ENCODE data around the gene C2orf49.
"Not testable (repeated sequence)": the region's sequence is repeated elsewhere in the genome, so short reads cannot be mapped to it uniquely, and the experiment has no call there.

Gene C2orf49

DNA sequence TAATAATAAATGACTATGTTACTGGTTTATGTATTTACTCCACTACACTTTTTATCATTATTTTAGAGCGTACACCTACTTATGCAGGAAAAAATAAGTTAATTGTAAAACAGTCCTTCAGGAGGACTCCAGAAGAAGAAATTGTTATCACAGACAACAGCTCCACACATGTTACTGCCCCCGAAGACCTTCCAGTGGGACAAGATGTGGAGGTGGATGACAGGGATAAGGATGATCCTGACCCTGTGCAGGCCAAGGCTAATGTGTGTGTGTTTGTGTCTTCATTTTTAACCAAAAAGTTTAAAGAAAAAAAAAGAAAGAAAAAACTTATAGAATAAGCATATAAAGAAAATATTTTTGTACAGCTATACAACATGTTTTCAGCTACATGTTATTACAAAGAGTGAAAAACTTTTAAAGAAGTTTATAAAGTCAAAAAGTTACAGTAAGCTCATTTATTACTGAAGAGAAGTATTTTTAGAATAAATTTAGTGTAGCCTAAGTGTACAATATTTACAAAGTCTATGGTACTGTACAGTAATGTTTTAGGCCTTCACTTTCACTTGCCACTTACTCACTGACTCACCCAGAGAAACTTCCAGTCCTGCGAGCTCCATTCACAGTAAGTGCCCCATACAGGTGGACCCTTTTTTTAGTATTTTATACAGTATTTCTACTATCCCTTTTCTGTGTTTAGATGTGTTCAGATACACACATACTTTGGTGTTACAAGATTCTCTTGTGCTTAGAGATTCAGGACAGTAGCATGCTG lies 15.3 kb upstream of the C2orf49 start:
- no peak for DNase-seq

DNA sequence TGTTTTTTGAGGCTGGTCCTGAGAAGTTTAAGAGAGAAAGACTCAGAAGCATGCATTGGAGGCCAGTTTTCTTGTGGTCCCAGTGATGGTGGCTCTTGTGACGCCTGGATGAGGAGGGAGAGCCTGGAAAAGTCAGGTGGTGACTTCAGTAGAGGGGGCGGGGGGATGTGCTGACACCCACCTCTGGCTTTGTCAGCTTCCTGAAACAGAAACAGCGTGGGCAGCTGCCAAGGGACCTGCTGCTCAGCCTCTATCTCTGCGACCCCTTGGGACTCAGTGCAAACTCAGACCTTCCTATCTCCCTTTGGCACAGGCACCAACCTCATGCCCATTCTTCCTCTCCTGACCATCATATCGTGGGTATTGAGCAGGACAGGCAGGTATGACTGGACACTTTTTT lies 14.2 kb upstream of the C2orf49 start:
- no peak for DNase-seq

DNA sequence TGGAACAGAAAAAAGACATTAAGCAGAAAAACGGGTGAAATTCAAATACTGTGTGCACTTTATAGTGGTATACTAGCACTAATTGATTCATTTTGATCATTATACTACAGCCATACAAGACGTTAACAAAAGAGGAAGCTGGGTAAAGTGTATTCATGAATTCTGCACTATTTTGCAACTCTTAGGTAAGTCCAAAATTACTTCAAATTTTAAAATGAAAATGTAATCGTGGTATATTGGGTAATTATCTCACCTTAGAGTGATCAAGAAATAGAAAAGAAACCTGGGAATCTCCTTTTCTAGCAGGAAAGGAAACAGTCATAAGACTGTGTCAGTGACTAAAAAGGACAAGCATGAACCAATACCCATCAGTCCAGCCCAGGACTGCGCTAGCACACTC lies 13.2 kb upstream of the C2orf49 start:
- no peak for DNase-seq

DNA sequence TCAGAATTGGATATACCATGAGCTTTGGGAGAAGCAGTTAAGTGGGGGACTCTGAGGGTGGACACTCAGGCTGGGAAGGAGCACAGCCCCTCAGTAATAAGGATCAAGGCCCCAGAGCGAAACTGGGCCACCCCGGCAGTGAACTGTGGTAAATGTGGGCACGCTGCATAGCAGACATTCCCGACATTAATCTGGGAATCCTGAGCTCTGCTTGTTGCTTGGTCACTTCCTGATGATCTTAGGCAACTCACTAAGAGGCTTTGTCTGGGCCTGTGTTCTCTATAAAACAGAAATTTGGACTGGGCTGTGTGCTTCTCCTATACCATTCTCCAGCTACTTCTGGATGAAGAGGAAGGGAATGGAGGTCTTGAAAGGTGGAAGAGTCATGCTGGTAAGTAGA lies 12.6 kb upstream of the C2orf49 start:
- DNase-seq, result no peak

DNA sequence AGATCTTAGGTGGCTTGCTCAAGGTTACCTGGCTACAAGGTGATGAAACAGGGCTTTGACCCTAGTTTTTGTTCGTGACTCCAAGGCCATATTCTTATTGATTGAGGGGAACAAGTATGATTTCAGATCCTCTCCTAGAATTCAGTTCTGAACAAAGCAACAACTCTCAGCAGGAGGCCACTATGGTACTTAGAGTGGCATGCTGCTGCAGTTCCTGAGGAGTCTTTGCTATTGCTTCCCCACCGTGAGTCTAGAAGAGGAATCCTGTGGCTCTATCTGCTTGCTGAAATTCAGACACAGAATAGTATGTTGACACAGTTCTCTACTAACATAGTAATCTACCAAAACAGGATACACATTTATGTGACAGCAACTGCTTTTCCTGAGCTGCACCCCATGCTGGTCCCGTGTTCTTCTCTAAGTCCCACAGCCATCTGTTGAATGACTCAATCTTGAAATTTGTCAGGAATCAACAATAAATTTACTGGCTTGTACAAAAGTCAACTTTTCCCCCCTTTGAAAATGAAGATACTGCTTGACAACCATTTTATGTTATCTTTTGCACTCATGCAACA lies 11.9 kb upstream of the C2orf49 start:
- no peak for DNase-seq

DNA sequence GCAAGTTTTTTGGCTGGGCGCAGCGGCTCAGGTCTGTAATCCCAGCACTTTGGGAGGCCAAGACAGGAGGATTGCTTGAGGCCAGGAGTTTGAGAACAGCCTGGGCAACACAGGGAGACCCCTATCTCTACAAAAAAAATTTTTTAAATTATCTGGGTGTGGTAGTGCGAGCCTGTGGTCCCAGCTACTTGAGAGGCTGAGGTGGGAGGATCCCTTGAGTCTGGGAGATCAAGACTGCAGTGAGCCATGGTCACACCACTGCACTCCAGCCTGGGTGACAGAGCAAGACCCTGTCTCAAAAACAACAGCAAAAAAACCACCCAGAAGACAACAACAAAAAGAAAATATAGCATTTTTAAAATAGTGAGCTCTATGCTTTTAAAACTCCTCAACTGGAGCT lies 10.1 kb upstream of the C2orf49 start:
- DNase-seq, result not testable (repeated sequence)

DNA sequence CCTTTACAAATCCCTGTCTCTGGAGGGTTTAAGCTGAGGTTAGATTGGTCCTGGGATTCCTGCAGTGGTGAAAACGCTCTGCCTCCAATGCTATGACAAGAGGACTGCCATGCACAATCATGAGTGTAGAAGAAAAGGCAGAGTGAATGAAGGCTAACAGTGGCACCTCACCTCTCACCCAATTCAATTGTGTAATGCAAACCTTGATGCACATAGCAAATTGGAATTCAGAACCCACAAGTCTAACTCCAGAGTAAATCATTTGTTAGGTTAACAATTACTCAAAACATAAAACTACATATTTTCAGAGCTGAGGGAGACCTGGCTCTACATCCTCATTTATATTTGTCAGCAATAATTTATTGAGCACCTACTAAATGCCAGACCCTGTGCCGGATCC lies 9.7 kb upstream of the C2orf49 start:
- no peak for DNase-seq

DNA sequence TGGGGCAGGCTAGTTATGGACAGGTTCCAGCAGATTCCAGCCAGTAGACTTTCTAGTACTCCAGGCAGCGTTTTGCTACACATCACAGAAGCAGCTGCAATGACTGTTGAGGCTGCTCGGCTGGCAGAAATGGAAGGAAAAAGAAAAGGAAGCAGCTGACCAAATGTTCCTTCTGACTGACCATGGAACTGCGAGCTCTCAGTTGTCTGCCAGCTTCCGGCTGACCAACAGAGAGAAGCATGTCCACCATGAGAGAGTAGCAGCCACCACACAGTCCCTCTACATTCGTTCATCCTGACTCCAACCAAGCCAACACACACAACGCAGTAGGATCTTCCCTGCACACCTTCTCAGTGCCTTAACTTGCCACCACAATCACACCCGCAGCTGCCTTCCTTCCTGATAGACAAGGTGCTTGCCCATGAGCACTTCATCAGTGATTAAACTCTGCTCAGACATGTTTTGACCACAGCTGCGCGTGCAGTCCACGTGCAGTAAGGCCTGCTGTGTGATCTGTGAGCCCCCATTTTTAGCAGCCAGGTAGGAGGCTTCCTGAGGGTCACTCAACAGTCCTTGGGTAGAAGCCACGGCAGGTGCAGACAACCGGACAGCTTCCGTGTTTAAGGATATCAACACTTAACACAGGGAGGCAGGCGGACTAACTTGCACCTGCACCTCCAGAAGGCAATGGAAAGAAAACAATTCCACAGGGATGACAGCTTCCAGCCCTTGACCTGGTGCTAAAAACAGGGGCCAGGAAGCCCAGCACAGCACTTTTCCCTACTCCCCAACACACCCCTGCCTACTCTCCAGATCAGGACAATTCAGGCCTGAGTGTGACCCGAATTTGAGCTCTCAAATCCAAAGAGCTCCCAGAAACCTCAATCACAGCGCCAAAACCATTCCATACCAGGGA lies 8.8 kb upstream of the C2orf49 start:
- no peak for DNase-seq

DNA sequence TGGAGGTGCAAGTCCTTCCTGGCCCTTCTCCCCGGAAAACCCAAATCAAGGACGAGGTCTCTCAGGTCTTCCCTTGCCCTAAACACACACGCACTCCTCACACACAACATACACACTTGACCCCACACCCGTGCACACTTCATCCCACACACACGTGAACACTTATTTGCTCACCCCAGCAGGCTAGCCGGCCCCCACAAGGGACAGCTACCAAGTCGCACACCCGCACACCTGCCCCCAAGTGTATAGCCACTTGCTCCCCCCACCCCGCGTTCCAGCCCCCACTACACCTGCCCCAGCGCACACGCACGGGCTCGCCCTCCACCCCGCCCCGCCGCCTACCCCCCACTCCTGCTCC lies 8.2 kb upstream of the C2orf49 start:
- peak; percentile 51 for DNase-seq

DNA sequence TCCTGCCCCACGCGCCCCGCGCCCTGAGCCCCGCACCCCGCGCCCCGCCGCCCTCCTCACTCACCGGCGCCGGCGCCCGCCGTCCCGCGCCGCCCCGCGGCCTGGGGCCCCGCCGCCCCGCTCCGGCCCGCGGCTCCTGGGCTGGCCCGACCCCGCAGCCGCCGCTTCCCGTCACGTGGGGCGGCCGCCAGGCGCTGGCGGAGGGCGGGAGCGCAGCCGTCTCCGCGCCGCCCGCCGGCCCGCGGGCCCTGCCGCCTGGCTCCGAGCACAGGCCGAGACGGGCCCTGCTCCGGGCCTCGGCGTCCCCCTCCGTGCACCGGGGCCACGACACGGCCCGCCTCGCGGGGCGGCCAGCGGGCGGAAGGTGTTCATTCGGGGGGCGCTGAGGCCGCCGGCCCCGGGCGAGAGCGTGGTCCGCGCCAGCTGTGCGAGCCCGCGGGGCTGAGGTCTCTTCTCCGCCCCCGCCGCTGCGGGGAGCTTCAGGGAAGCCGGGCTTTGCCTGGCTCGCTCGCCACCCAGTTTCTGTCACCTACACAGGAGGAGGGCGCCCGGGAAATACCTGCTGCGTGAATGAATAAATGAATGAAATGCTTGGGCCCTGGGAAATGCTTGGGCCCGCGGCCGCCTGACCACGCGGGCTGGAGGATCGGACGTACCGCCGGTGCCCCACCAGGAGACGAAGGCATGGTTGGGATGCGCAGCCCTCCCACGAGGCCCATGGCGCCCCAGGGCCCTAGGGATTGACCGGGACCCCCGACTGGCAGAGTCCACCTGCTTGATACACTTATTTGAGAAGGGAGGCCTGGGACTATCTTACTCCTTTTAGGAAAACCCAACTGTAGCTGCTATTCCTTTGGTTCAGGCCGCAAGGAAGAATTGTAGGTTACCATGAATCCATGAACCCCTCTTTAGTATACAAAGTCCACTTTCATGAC lies 7.5 kb upstream of the C2orf49 start, which contains the start of gene TGFBRAP1:
TGFBRAP1 (minus strand) TSS at position 175 of the 935 bp plus-strand sequence. CDS start 21,434 bp downstream, outside the sequence.
- DNase-seq, result peak; percentile 75

DNA sequence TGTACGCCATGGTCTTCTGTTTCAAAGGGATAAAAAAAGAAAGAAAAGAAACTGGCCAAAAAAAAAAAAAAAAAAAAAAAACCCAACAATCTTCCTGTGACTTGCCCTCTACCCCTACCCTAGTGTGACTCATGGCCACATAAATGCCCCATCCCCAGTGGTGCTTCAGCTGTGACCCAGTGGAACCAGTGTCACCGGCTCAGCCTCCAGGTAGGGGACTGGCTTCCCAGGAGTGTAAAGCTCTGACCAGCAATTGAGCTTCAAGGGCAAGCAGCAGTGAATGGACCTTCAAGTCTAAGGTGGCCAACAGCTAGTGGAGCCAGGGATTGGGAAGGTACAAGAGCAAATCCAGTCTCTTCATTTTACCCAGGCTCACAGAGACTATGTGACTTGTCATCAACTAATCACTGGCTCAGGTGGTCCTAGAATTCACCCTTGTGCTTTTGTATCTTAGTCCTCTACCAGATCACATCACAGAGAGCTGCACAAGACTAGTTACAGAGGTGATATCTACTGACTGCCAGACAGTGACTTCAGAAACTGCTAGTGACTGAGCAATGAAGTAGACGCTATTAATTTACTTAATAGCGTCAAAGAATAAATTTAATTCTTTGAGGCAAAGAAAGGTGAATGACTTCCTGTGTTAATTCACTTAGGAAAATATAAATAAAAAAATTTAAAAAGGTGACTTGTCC lies 6.5 kb upstream of the C2orf49 start:
- DNase-seq, result no peak

DNA sequence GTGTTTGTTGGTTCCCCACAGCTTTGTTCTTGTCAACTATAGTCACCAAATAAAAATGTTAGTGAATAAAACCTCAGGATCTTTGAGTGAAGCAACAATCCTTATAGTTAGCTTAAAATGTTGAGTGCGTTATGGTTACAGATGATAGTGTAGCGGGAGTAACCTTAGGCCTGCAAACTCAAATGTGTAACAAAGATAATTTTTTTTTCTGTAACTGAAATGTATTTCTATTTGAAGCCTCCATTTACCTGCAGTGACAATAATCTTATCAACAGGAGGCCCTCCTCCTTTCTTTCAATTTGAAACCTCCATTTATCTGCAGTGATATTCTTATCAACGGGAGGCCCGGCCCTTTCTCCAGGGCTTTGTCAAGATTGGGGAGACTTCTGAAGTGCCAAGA lies 3.1 kb upstream of the C2orf49 start:
- no peak for DNase-seq

DNA sequence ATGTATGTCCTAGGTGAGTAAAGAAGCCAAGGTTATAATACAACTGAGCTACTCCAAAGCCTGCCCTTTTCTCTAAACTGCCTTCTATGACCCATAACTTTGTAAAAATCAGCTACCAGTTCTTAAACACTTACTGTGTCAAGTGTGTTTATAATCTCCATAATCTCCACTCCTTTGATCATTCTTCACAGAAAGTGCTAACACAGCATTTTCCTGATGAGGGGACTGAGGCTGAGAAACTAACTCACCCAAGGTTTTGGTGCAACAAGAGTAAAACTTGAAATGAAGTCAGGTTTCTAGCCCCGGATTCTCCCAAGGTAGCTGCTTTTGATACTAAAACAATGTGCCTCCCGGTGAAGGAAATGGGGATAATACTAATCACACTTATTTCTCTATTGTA lies 1.9 kb upstream of the C2orf49 start:
- no peak for DNase-seq

DNA sequence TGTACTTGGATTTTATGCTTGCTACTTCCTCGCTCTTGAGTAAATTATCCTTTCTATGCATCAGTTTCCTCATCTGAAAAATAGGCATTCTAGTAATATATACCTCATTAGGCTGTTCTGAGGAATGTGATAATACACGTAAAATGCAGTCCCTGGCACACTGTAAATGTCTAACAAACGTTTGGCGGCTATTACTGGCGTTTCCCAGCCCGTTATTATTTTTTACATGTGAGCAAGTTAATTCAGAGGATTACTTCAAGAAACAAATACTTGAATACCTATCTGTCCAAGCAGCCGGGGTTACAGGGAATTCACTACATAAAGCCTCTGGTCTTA lies 586 bp upstream of the C2orf49 start:
- DNase-seq, result no peak

DNA sequence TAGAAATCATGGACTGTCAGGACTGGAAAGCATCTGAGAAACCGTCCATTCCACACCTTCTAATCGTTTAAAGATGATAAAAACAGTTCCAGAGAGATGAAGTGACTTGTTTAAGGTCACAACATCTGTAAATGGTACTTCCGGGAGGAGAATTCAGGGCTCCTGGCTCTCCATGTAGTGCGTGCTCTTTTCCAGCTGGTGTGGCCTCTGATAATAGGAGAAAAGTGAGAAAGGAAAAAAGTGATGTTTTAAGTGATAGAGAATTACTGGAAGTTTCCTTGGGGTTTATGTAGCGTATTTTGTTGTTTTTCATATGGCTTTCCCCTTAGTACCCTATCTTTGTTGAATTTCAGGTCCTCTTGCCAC lies 663 bp downstream of the C2orf49 start:
- DNase-seq, result no peak

DNA sequence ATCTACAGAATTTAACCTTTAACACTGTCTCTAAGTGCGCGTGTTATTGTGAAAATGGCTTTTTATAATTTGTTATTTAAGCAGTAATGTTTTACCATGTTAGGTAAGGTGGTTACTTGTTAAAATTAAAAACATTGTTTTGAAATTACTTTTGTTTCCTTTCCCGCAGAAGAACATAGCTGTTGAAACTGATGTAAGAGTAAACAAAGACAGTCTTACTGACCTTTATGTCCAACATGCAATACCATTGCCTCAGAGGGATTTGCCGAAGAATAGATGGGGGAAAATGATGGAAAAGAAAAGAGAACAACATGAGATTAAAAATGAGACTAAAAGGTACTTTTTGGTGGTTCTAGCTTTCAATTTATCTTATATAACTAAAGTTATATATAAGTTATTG lies 2.1 kb downstream of the C2orf49 start:
- no peak for DNase-seq

DNA sequence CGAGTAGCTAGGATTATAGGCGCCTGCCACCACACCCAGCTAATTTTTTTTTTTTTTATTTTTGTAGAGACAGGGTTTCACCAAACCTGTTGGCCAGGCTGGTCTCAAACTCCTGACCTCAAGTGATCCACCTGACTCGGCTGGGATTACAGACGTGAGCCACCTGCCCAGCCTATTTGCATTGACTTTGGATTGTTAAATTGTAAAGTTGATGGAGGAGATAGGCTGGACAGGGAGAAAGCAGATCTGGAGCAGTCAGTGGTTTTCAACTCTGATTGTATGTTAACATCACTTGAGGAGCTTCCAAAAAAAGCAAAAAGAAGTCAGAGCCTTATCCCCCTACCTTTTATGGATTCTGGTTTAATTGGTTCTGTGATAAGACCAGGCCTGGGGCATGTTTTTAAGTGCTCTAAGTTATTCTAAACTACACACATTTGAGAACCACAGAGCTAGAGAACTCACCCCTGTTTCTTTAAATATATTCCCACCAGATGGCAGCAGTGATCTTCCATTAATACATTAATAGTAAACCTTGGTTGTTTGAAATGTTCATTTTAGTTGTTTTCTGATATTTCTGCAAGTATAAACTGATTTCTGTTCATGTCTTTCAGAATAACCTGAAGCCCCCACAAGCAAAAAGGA lies 7.5 kb downstream of the C2orf49 start:
- no peak for DNase-seq

DNA sequence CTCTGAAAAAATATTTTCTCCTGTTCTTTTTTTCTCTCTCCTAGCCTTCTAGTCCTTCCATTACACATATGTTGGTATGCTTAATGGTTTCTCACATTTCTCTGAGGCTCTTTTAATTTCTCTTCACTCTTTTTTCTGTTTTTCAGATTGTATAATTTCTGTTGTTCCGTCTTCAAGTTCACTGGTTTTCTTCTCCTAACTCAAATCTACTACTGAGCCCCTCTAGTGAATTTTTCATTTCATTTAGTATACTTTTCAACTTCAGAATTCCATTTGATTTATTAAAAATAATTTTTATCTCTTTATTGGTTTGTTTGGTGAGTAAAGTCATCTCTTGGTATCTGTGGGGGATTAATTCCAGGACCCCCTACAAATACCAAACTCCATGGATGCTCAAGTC lies 19.8 kb downstream of the C2orf49 start:
- DNase-seq, result no peak

DNA sequence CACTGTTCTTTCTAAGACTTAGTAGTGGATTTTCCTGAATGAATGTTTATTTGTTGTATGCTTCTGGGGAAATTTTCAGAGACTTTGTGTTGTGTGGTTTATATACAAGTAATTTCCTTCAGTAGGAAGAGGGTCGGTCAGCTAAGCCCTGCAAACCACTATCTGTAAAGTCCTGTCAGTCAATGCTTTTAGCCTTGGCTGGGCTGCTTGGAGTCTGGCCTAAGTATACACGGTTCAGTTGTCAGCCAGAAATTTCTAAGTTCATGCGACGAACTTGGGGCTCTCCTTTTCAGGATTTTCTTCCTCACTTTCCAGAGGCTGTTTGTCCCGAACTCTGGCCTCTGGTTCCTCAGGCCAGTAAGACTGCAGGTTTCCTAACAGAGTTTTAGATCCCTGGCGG lies 21.3 kb downstream of the C2orf49 start:
- no peak for DNase-seq

DNA sequence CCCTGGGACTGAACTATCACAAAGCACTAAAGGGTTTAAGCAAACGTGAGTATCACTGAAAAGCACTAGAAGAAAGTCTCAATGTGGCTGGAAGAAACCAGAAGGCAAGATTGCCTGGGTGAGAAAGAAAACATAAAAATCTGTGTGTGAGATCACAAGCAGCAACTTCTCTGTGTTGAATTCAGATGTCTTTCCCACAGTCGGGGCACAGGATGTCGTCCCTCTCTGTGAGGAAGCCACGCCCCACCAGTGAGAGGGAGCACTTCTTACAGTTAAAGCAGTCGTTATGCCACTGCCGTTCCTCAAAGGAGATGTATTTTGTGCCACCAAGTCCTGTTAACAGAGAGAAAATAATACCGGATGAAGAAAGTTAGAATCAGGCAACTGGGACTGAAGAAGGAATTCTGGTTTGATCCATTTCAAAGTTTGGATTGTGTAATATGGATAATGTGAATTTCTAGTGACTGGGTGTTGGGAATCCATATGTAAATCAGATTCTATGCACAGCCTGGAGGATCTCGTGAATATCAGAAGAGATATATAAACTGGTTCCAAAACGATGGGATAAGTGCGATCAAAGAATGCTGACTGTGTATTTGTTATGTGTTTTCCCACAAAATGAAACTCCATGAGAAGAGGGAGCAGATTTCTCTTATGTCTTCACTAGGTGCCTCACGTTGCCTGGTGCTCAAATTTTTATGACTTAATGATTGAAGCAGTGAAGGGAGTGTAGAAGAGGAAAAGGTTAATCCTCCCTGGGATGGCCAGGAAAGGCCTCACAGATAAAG lies 24.0 kb downstream of the C2orf49 start:
- DNase-seq, result no peak

Data from right forelimb (tissue), 1 donor.